ENCODE results near the gene CCDC57.

Gene CCDC57

DNA sequence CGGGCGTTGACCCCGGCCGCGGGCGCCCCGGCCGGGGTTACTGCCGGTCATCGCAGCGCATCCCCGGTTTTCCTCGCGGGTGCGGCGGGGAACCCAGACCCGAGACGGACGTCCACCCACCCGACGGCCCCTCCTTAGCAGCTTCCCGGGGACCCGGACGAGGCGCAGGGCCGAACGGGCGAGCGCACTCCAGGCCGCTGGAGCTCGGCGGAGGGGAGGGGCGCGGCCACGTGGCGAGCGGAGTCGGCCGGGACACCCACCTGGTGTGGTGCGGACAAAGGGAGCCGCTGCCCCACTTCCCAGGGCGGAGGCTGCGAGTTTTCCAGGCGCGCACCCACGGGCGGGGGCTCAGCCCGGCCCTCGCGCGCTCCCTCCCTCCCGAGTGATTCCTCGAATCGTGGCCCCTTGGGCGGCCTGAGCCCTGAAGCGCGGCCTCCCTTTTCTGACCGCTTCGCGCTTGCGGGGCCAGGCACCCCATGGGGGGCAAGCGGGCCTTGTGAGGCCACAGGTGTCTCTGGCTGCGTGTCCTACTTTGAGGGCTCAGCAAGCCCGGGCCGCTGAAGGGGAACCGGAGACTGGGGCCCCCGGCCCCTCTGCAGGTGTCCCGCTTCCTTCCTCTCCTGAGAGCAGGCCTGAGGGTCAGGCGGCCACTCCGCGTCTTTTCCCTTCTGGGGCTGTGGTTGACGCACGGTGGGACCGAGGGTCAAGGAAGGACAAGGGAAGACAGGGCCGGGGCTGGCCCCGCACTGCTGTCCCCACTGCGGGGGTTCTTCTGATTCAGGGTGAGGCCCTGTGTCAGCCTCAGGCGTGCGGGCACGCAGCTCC is 113.5 kb downstream of the CCDC57 start:
- Histone ChIP-seq H3K9ac (ENCODE audit: low read length in 5 of 5) (peak overlapping the region in 4 of 5 donors; percentile 22 to 48 (median 46)), H3K4me1 (ENCODE audit: control insufficient read depth in 5 of 5, insufficient read depth in 5 of 5, low read length in 5 of 5) (peaks cover 5 to 83% (median 77%) of the 10 kb centered on the region in 5 donors), H3K27ac (ENCODE audit: low read depth, low read length) (peak overlapping the region; percentile 83), H3K4me3 (ENCODE audit: low read depth in 1 of 5, low read length in 5 of 5) (peak overlapping the region in 4 of 5 donors; percentile 50 to 70 (median 62)), H3K36me3 (ENCODE audit: control insufficient read depth in 5 of 5, insufficient read depth in 5 of 5, low read length in 5 of 5) (peaks cover 0 to 16% (median 9%) of the 10 kb centered on the region in 5 donors), H3K27me3 (ENCODE audit: control insufficient read depth in 5 of 5, insufficient read depth in 4 of 5, low read length in 5 of 5) (no peaks in the 10 kb centered on the region), H3K9me3 (ENCODE audit: control insufficient read depth in 5 of 5, low read length in 5 of 5) (no peaks in the 10 kb centered on the region)

DNA sequence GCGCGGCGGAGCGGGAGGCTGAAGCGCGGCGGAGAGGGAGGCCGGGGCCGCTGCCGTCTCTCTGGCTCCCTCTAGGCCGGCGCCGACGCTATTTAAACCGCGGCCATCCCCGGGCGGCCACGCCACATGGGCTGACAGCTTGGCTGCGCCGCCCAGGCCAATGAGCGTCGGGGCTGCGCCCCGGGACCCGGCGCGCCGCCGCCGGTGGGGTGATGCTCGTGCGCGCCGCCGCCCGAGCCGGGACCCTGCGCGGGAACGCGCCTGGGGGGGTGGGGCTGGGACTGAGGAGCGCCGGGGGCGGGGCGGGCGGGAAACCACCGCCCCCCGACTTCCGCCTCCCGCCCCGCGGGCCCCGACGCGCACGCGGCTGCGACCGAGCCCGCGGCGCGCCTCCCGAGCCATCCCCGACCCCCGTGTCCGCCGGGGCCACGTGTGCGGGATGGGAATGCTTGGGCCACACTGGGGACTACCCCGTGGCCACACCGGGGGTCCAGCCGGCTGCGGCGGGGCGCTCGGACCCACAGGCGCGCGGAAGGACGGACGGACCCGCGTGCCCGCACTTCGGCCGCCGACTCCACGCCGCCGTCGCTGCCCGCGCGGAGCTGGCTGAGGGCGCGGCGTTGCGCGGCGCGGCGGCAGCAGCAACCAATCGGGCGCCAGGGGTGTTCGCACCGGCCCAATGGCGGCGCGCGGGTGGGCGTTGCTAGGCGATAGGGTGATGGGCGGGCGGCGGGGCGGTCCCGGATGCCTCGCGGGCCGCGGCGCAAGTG is 114.3 kb downstream of the CCDC57 start, which contains the start of gene FASN:
Gene FASN, minus strand, starts transcription at position 68 of the 770 bp plus-strand sequence. CDS start 1,791 bp downstream, outside the sequence.
- H3K36me3 ChIP-seq (ENCODE audit: control insufficient read depth in 5 of 5, insufficient read depth in 5 of 5, low read length in 5 of 5) = peaks cover 0 to 23% (median 16%) of the 10 kb centered on the region in 5 donors
- peak within 1 kb of the TSS; percentile 83 for H3K27ac ChIP-seq (ENCODE audit: low read depth, low read length)
- peaks cover 5 to 80% (median 76%) of the 10 kb centered on the region in 5 donors for H3K4me1 ChIP-seq (ENCODE audit: control insufficient read depth in 5 of 5, insufficient read depth in 5 of 5, low read length in 5 of 5)
- H3K9me3 ChIP-seq (ENCODE audit: control insufficient read depth in 5 of 5, low read length in 5 of 5) = no peaks in the 10 kb centered on the region
- H3K27me3 ChIP-seq (ENCODE audit: control insufficient read depth in 5 of 5, insufficient read depth in 4 of 5, low read length in 5 of 5) = no peaks in the 10 kb centered on the region
- H3K4me3 ChIP-seq (ENCODE audit: low read depth in 1 of 5, low read length in 5 of 5) = peak within 1 kb of the TSS in 4 of 5 donors; percentile 61 to 79 (median 68)
- peak within 1 kb of the TSS in 4 of 5 donors; percentile 44 to 73 (median 64) for H3K9ac ChIP-seq (ENCODE audit: low read length in 5 of 5)

DNA sequence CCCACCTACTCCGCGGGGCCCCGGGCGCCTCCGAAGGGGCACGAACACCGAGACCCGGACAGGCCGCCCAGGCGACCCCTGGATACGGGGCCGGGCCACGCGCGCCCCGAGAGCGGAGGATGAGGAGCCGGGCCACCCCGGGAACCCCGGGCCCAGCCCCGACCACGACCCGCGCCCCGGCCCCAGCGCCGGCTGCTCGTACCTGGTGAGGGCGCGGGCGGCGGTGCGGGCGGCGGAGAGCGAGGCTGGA is 114.8 kb downstream of the CCDC57 start:
- Histone ChIP-seq H3K27me3 (ENCODE audit: control insufficient read depth in 5 of 5, insufficient read depth in 4 of 5, low read length in 5 of 5) (no peaks in the 10 kb centered on the region), H3K4me3 (ENCODE audit: low read depth in 1 of 5, low read length in 5 of 5) (peak overlapping the region in 4 of 5 donors; percentile 61 to 79 (median 68)), H3K27ac (ENCODE audit: low read depth, low read length) (peak overlapping the region; percentile 57), H3K9me3 (ENCODE audit: control insufficient read depth in 5 of 5, low read length in 5 of 5) (no peaks in the 10 kb centered on the region), H3K36me3 (ENCODE audit: control insufficient read depth in 5 of 5, insufficient read depth in 5 of 5, low read length in 5 of 5) (peaks cover 0 to 28% (median 21%) of the 10 kb centered on the region in 5 donors), H3K9ac (ENCODE audit: low read length in 5 of 5) (peak overlapping the region in 3 of 5 donors; percentile 44 to 73 (median 59)), H3K4me1 (ENCODE audit: control insufficient read depth in 5 of 5, insufficient read depth in 5 of 5, low read length in 5 of 5) (peaks cover 5 to 82% (median 76%) of the 10 kb centered on the region in 5 donors)

DNA sequence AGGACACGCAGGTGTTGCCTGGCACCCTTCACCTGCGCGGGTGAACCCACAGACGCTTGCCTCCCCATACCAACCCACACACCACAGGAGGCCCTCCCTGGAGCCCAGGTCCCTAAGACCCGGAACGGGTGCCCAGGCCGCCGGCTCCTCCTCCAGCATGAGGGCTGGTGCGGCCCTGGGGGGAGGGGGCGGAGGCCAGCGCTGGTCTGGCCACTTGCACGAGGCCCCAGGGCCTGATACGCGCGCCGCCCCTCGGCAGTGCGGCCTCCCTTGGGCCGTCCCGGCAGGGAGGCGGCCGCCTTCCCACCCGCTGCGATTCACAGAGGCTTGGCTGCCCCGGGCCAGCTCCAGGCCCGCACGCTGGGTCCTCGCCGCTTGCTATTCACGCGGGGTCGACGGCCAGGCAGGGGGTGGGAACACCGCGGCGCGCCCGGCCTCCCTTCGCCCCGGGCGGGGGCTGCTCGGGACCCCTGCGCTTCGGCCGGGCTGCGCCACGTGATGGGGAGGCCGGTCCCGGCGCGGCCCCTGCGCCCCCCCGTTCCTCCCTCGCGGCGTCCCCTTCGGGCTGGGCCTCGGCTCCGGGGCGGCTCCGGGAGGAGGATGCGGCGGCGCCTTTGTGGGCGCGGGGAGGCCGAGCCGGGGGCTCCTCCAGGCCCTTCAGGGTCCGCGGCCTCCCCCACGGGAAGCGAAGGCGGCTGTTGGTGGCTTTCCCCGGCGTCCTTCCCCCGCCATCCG is 115.3 kb downstream of the CCDC57 start:
- H3K36me3 ChIP-seq (ENCODE audit: control insufficient read depth in 5 of 5, insufficient read depth in 5 of 5, low read length in 5 of 5) = peaks cover 0 to 32% (median 22%) of the 10 kb centered on the region in 5 donors
- H3K27ac ChIP-seq (ENCODE audit: low read depth, low read length) = peak overlapping the region; percentile 57
- peak overlapping the region in 4 of 5 donors; percentile 61 to 79 (median 68) for H3K4me3 ChIP-seq (ENCODE audit: low read depth in 1 of 5, low read length in 5 of 5)
- no peaks in the 10 kb centered on the region for H3K27me3 ChIP-seq (ENCODE audit: control insufficient read depth in 5 of 5, insufficient read depth in 4 of 5, low read length in 5 of 5)
- peaks cover 5 to 81% (median 75%) of the 10 kb centered on the region in 5 donors for H3K4me1 ChIP-seq (ENCODE audit: control insufficient read depth in 5 of 5, insufficient read depth in 5 of 5, low read length in 5 of 5)
- H3K9me3 ChIP-seq (ENCODE audit: control insufficient read depth in 5 of 5, low read length in 5 of 5) = no peaks in the 10 kb centered on the region
- peak overlapping the region in 4 of 5 donors; percentile 44 to 73 (median 64) for H3K9ac ChIP-seq (ENCODE audit: low read length in 5 of 5)

DNA sequence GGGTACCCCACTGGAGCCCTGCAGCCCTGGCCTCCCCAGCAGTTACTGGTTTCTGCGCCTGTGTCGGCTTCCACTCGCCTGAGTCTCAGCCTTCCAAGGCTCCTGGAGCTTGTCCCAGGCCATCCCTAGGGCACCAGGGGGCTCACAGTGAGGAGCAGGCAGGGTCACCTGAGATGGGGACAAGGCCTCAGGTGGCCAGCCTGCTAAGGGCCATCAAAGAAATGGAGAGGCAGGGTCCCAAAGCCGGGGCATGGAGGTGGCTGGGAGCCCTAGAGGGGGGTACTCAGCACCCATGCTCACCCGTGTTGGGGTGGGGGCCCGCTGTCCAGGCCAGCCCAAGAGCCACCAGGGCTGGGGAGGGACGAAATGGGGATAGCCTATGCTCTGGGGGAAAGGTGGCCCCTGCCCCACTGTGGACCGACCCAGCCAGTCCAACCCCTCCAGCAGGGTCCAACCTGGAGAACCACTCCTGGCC is 115.9 kb downstream of the CCDC57 start:
- Histone ChIP-seq H3K27ac (ENCODE audit: low read depth, low read length) (peak overlapping the region; percentile 57), H3K9me3 (ENCODE audit: control insufficient read depth in 5 of 5, low read length in 5 of 5) (no peaks in the 10 kb centered on the region), H3K9ac (ENCODE audit: low read length in 5 of 5) (peak overlapping the region in 4 of 5 donors; percentile 44 to 72 (median 64)), H3K36me3 (ENCODE audit: control insufficient read depth in 5 of 5, insufficient read depth in 5 of 5, low read length in 5 of 5) (peaks cover 0 to 38% (median 28%) of the 10 kb centered on the region in 5 donors), H3K4me3 (ENCODE audit: low read depth in 1 of 5, low read length in 5 of 5) (peak overlapping the region in 4 of 5 donors; percentile 61 to 79 (median 68)), H3K27me3 (ENCODE audit: control insufficient read depth in 5 of 5, insufficient read depth in 4 of 5, low read length in 5 of 5) (no peaks in the 10 kb centered on the region), H3K4me1 (ENCODE audit: control insufficient read depth in 5 of 5, insufficient read depth in 5 of 5, low read length in 5 of 5) (peaks cover 3 to 81% (median 69%) of the 10 kb centered on the region in 5 donors)

DNA sequence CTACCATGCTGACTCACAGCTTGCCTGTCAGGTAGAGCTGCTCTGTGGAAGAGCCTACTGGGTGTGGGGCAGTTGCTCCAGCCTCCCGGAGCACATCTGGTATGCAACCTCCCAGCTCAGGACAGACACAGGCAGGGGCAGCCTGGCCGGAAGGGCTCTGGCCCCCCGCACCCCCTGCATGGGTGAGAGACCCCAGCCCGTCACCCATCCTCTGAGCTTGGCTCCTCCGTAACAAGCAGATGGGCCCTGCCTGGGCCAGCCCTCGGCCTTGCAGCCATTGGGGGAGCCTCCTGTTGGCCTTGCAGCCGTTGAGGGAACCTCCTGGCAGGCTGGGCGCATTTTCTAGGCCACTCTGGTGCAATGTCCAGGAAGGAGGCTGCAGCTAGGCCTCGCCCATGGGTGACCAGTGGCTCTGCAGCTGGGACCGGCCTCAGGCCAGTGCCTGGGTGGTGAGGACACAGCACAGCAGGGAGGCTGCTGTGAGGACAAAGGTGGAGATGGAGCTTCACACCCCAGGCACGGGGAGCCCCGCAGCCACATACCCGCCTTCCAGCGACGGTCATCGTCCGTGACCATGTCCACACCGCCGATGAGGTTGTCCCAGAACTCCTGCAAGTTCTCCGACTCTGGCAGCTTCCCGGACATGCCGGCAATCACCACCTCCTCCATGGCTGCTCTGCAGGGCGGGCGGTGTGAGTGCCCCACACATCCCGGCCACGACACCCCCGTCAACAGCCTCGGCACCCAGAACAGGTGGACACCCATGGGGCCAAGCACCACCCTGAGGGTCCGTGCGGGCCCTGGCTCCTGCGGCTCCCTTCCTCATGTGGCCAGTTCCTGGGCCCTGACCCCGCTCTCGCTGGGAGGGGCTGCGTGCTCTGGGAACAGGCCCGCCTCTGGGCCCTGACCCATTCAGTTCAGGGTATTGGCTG is 116.6 kb downstream of the CCDC57 start:
- Histone ChIP-seq H3K27ac (ENCODE audit: low read depth, low read length) (peak overlapping the region; percentile 57), H3K9ac (ENCODE audit: low read length in 5 of 5) (peak overlapping the region in 3 of 5 donors; percentile 44 to 72 (median 69)), H3K4me3 (ENCODE audit: low read depth in 1 of 5, low read length in 5 of 5) (peak overlapping the region in 4 of 5 donors; percentile 61 to 79 (median 68)), H3K4me1 (ENCODE audit: control insufficient read depth in 5 of 5, insufficient read depth in 5 of 5, low read length in 5 of 5) (peaks cover 3 to 81% (median 62%) of the 10 kb centered on the region in 5 donors), H3K27me3 (ENCODE audit: control insufficient read depth in 5 of 5, insufficient read depth in 4 of 5, low read length in 5 of 5) (no peaks in the 10 kb centered on the region), H3K36me3 (ENCODE audit: control insufficient read depth in 5 of 5, insufficient read depth in 5 of 5, low read length in 5 of 5) (peaks cover 0 to 45% (median 35%) of the 10 kb centered on the region in 5 donors), H3K9me3 (ENCODE audit: control insufficient read depth in 5 of 5, low read length in 5 of 5) (no peaks in the 10 kb centered on the region)

DNA sequence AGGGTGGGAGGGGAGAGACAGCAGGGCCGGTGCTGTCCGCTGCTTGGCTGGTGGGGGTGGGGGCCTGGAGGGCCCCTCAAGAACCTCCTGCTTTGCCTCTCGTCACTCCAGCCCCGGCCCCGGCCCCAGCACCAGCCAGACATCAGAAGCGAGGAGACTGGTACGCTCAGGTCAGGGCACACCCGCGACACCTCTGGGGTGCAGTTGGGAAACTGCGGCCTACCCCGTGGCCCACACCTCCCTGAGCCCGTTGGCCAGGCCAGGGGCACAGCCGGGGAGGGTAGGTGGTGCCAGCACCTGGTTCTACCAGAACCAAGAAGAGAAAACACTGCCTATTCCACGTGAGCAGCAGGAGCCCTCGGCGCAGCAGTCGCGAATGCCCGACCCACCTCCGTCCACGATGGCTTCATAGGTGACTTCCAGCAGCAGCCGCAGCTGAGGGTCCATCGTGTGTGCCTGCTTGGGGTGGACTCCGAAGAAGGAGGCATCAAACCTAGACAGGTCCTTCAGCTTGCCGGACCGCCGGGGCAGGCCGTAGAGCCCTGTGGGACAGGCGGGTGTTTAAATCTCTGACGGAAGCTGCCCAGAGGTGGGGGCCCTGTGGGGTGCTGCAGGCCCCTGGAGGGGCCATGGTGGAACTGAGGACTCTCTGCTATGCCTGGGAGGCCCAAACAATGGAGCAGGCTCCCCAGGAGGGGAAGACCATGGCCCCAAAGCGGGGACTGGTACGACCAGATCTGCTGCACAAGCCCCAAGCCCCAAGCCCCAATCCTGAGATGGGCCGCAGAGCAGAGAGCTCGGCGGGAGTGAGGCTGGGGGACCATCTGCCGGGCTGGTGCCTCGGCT is 117.5 kb downstream of the CCDC57 start:
- H3K36me3 ChIP-seq (ENCODE audit: control insufficient read depth in 5 of 5, insufficient read depth in 5 of 5, low read length in 5 of 5) = peaks cover 0 to 53% (median 42%) of the 10 kb centered on the region in 5 donors
- peak overlapping the region in 1 of 5 donors; percentile 72 for H3K9ac ChIP-seq (ENCODE audit: low read length in 5 of 5)
- H3K9me3 ChIP-seq (ENCODE audit: control insufficient read depth in 5 of 5, low read length in 5 of 5) = no peaks in the 10 kb centered on the region
- no peaks in the 10 kb centered on the region for H3K27me3 ChIP-seq (ENCODE audit: control insufficient read depth in 5 of 5, insufficient read depth in 4 of 5, low read length in 5 of 5)
- H3K4me3 ChIP-seq (ENCODE audit: low read depth in 1 of 5, low read length in 5 of 5) = peak overlapping the region in 4 of 5 donors; percentile 61 to 79 (median 68)
- H3K27ac ChIP-seq (ENCODE audit: low read depth, low read length) = no peak overlapping the region
- peaks cover 3 to 81% (median 53%) of the 10 kb centered on the region in 5 donors for H3K4me1 ChIP-seq (ENCODE audit: control insufficient read depth in 5 of 5, insufficient read depth in 5 of 5, low read length in 5 of 5)

DNA sequence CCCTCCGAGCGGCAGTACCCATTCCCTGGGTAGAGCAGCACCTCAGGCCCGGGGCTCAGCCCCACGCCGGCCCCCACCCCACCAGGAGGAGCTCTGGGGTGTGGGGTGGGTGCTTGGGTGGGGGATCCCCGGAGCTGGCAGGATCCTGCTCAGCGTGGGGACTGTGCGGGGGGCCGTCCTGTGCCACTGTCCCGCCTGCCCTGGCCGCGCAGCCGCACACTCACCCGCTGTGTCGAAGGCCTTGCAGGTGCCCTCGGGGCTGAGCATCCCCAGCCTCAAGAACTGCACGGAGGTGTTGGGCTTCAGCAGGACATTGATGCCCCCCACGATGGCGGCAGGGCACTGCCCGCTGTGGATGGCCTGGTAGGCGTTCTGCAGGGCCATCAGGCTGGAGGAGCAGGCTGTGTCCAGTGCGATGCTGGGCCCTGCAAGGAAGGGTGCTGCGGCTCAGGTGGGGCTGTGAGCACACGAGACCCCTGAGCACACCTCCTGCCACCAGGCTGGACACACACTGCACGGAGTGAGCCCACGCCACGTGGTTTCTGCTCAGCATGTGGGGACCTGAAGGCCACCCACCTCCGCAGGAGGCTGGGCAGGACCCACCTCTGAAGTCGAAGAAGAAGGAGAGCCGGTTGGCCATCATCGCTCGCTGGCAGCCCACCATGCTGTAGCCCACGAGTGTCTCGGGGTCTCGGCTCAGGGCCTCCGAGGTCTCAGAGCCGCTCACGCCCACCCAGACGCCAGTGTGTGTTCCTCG is 119.5 kb downstream of the CCDC57 start:
- Histone ChIP-seq H3K36me3 (ENCODE audit: control insufficient read depth in 5 of 5, insufficient read depth in 5 of 5, low read length in 5 of 5) (peaks cover 0 to 73% (median 62%) of the 10 kb centered on the region in 5 donors), H3K9me3 (ENCODE audit: control insufficient read depth in 5 of 5, low read length in 5 of 5) (no peaks in the 10 kb centered on the region), H3K27ac (ENCODE audit: low read depth, low read length) (no peak overlapping the region), H3K9ac (ENCODE audit: low read length in 5 of 5) (no peak overlapping the region), H3K4me3 (ENCODE audit: low read depth in 1 of 5, low read length in 5 of 5) (no peak overlapping the region), H3K4me1 (ENCODE audit: control insufficient read depth in 5 of 5, insufficient read depth in 5 of 5, low read length in 5 of 5) (peaks cover 1 to 87% (median 39%) of the 10 kb centered on the region in 5 donors), H3K27me3 (ENCODE audit: control insufficient read depth in 5 of 5, insufficient read depth in 4 of 5, low read length in 5 of 5) (no peaks in the 10 kb centered on the region)

Data from subcutaneous abdominal adipose tissue (tissue), 5 donors.